Ovary (tissue), 3 donors: ENCODE results near the gene N4BP2L2.

Experiments
- CTCF ChIP-seq, 3 donors: fragments of 450-650 bp in 2 of 3; fragments of 200-600 bp in 1 of 3; IDR thresholded peaks; one replicate each; pipeline versions ENCODE4 v1.5.1 to v1.8.0; 2016 to 2022; ENCODE audit warnings: antibody characterized with exemption in 3 of 3, mild to moderate bottlenecking in 1 of 3
- EP300 ChIP-seq: sonication (generic); formaldehyde crosslinking; IDR thresholded peaks from one replicate; pipeline ENCODE4 v1.6.1; 2017; ENCODE audit warnings: antibody characterized with exemption
- POLR2A ChIP-seq: fragments of 450-650 bp; IDR thresholded peaks from one replicate; pipeline ENCODE4 v1.6.1; 2017; ENCODE audit warnings: antibody characterized with exemption, mild to moderate bottlenecking, moderate library complexity
- donor health status: DM: no; HTN: no; CAD: no.

DNA sequence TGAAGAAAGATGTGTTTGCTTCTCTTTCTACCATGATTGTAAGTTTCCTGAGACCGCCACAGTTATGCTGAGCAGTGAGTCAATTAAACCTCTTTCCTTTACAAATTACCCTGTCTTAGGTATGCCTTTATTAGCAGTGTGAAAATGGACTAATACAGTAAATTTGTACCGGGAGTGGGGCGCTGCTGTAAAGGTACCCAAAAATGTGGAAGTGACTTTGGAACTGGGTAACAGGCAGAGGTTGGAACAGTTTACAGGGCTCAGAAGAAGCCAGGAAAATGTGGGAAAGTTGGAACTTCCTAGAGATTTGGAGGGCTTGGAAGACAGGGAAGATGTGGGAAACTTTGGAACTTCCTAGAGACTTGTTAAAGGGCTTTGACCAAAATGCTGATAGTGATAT lies 38.4 kb upstream of the N4BP2L2 start:
- no peak for TF ChIP-seq CTCF (IDR thresholded peaks at IDR 0.05)
- no peak for TF ChIP-seq POLR2A
- no peak for TF ChIP-seq EP300
